Omental fat pad (tissue), 4 donors: ENCODE measurements around the gene VPS26C. TPM values are rescaled to one million over a fixed set of nuclear protein-coding genes. Genes with fewer than 3 reads are reported as not detected.

Source experiments
- ATAC-seq: fragments of 150-250 bp; one replicate; pipeline ENCODE4 v1.9.1; 2016; ENCODE audit warnings: mild to moderate bottlenecking, moderate library complexity; ENCODE audit not compliant: low FRiP score
- DNase-seq: peaks from one replicate; pipeline ENCODE4 v3.0.0-alpha.2; 2019; ENCODE audit warnings: low spot score
- total RNA-seq, 4 donors: library from RNA; depleted of rRNA; stranded (reverse); fragments of >200 nt; gene quantifications; one replicate each; pipeline ENCODE4 v1.1.0, GENCODE V29; 2016
- TF ChIP-seq, protein P1 (sequence below), 3 donors: fragments of 450-650 bp; IDR thresholded peaks; one replicate each; pipeline ENCODE4 v1.5.1; 2016 to 2017; ENCODE audit warnings: antibody characterized with exemption in 3 of 3, mild to moderate bottlenecking in 3 of 3, moderate library complexity in 2 of 3

VPS26C gene
- total RNA-seq, 4 donors from 2014 or later: 48.3 to 88.3 (median 61.1) TPM

DNA sequence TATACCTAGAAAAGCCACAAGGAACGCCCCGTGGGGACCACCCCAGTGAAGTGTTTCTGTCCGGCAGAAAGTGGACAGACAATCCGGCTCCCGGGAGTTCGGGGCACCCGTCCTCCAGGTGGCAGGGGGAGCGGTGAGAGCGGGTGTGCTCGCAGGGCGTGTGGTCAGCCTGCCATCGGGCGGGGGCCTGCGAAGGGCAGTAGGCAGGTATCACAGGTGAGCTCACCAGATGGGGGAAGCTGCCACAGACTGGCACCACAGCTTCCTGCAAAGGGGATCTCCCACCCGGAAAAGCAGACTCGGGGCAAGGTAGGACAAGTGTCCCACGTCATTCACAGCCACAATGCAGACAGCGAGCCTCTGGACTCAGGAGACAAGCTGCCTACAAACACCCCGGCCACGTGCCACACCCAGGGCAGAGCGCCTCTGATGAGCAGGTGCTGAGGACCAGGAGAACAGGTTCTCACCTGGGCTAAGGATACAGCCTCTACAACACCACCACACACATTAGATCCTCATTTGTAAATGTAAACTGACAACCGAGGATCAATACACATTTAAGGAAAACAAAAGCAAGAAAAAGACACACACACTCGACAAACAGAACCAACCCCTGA, 36.4 kb downstream of the VPS26C start:
- no peak for ATAC-seq
- no peak for DNase-seq

DNA sequence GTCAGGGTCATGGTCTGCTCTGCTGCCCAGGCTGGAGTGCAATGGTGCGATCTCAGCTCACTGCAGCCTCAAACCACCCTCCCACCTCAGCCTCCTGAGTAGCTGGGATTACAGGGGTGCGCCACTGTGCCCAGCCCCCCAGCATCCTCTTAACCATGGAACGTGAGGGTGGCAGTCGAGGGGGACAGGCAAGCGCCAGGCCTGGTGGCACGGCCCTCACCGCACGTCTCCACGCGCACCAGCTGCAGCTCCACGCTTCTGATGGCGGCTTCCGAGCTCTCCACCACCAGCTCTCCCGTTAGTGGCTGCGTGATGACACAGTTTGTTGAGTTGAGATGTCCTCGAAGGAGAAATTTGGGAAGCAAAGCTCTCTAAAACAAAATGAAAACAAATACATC, 39.1 kb downstream of the VPS26C start:
- no peak for ATAC-seq
- TF ChIP-seq, protein P1, sequence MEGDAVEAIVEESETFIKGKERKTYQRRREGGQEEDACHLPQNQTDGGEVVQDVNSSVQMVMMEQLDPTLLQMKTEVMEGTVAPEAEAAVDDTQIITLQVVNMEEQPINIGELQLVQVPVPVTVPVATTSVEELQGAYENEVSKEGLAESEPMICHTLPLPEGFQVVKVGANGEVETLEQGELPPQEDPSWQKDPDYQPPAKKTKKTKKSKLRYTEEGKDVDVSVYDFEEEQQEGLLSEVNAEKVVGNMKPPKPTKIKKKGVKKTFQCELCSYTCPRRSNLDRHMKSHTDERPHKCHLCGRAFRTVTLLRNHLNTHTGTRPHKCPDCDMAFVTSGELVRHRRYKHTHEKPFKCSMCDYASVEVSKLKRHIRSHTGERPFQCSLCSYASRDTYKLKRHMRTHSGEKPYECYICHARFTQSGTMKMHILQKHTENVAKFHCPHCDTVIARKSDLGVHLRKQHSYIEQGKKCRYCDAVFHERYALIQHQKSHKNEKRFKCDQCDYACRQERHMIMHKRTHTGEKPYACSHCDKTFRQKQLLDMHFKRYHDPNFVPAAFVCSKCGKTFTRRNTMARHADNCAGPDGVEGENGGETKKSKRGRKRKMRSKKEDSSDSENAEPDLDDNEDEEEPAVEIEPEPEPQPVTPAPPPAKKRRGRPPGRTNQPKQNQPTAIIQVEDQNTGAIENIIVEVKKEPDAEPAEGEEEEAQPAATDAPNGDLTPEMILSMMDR (IDR thresholded peaks at IDR 0.05): no peak

More for the DNA sequence above, 36.4 kb downstream of the VPS26C start:
- TF ChIP-seq, protein P1 (IDR thresholded peaks at IDR 0.05): no peak

DNA sequence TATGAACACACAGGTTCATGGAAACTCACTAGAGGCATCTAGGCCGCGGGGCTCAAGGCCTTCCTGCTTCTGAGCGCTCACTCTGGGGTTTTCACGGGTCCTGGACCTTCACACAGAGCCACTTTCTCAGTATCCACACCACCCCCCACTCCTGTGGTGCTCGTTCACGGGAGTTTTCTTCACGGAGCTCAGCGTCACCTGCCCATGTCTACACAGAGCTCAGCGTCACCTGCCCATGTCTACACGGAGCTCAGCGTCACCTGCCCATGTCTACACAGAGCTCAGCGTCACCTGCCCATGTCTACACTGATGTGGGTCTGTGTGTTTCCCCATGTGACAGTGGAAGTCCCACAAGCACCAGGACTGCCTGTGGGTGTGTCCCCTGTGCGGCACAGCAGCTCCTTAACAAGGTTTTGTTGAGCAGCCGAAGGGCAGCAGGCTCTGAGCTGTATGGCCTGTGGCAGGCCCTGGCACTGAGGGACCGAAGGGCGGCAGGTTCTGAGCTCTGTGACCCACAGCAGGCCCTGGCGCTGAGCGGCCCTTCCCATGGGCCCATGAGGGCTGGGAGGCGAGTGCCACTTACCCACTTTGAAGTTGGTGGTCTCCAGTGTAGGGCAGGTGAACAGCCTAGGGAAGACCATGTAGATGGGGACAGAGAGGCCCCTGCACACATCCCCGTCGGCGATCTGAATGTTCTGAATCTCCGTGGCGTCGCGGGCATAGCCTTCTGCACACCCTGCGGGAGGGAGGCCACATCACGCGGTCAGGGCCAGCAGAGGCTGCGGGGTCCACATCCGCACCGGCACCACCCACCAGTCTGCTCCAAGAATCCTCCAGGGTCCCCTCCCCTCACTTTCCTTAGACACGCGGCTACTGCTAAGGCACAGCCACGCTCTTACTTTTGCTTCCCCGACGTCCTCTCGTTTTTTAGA, 39.8 kb downstream of the VPS26C start:
- TF ChIP-seq, protein P1 (IDR thresholded peaks at IDR 0.05): no peak
- ATAC-seq (no peak), DNase-seq (no peak)

More for the DNA sequence above, 39.1 kb downstream of the VPS26C start:
- DNase-seq: no peak

DNA sequence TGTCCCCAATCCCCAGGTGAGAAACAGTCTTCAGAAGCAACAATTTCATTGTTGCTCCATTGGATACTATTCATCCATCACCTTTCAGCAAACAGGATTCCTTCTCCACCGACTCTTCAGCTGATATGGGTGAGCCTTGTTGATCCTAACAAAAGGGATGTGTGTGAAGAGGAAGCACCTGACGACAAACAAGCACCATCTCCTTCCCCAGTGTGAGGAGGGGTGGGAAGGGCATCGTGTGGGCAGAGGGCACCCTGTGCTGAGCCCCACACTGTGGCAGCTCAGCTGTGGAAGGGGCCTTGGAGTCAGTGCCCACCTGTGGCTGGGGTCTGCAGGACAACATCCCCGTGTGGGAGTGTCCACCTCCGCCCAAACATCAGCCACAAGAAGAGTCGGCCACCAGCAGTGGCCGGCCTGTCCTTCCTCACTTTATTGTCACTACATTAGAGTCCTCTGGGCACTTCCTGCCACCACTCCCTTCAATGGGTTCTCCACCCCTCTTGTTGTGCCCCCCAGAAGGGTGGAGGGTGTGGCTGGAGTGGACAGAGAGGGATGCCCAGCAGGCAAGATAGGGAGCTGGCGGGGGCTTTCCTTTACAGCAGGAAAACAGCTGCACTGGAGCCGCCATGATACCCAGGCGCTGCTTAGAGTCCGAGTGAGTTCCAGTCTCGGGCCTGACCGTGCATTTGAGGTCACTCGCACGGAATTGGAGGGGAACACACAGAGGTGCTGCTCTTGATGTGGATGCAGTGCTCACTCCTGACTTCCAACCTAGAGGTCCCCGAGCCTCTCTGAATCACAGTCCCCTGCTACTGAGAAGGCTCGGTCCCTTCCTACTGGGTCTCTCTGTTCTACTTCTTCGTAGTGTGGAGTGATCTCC, 40.9 kb downstream of the VPS26C start:
- TF ChIP-seq, protein P1 (IDR thresholded peaks at IDR 0.05): no peak
- no peak for ATAC-seq
- DNase-seq: no peak

DNA sequence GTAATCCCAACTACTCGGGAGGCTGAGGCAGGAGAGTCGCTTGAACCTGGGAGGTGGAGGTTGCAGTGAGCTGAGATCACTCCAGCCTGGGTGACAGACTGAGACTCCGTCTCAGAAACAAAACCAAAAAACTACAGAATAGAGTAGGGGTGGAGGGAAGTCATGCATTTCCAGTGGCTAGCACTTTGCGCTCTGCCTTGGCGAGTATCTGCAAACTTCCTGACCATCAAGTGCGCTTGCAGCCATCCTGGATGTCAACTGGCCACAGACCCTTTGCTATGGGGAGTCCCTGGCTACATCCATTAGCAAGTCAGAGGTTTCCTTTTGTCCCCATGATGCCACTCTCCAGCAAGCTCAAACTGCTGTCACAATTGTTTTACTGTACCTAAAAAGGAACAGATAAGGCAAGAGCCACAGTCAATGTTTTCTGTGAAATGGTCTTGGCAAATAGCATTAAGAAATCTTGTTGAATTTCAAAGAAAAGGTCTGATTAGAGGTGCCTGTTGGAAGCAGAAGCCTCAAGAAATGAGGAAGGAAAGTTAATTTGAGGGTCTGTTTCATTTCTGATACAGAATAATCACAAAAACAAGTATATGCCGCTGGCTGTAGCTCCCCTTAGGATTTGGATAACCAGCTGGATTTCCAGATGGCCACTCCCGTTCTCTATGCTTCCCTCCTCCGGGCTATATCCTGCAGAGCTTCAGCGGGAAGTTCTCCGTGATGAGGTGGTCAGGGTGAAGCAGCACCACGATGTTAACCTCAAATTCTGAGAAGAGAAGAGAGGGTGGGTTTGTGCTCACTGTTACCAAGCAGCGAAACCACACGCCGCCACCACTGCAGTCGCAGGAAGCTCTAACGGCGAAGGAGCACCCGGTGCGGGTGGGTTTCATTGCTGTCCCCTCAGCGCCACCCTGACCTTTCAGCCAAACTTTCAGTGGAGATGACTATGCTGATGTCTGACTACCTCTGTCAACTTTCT, 42.0 kb downstream of the VPS26C start:
- TF ChIP-seq, protein P1 (IDR thresholded peaks at IDR 0.05): no peak
- no peak for DNase-seq

More for the DNA sequence above, 42.0 kb downstream of the VPS26C start:
- no peak for ATAC-seq
